PC-9 (cell line): ENCODE results near the gene BPI. TPM values are rescaled to one million over a fixed set of nuclear protein-coding genes. Genes with fewer than 3 reads are reported as not detected.

Experiments used
- BruUV-seq: library from RNA; stranded (reverse); fragments of 400-500 nt; replicated peaks from 2 replicates; lab custom pipeline; 2021; lab: Mats Ljungman, UMichigan
- CTCF ChIA-PET: fragments of 300-600 bp; sonication (Branson Sonifier 250); formaldehyde crosslinking; loops from one replicate; lab custom pipeline; 2022; ENCODE audit warnings: antibody characterized with exemption; lab: Charles Lee
- POLR2A ChIA-PET: fragments of 300-600 bp; sonication (Branson Sonifier 250); formaldehyde crosslinking; loops from one replicate; lab custom pipeline; 2022; ENCODE audit warnings: antibody characterized with exemption; ENCODE audit not compliant: unreplicated experiment; lab: Charles Lee
- DNase-seq, 2 experiments: peaks; one replicate each; pipeline versions ENCODE4 v3.0.0 to v3.0.0-alpha.2; 2015 to 2022; ENCODE audit warnings: mixed read lengths in 1 of 2
- H2AFZ ChIP-seq: fragments of 200-600 bp; sonication (generic); 2 replicates; pipeline ENCODE4 v1.8.1; 2017; ENCODE audit warnings: antibody characterized with exemption
- H3F3A ChIP-seq: fragments of 200-600 bp; sonication (generic); 2 replicates; pipeline ENCODE4 v1.8.1; 2017; ENCODE audit warnings: antibody characterized with exemption, mild to moderate bottlenecking, low read depth; ENCODE audit not compliant: insufficient read depth
- H3K27ac ChIP-seq: fragments of 200-600 bp; sonication (generic); 2 replicates; pipeline ENCODE4 v1.6.1; 2016; ENCODE audit warnings: mixed run types
- H3K27me3 ChIP-seq: fragments of 200-600 bp; sonication (generic); 2 replicates; pipeline ENCODE4 v1.6.1; 2016; ENCODE audit warnings: low read depth, mixed run types; ENCODE audit not compliant: insufficient read depth
- H3K36me3 ChIP-seq: fragments of 200-600 bp; sonication (generic); 2 replicates; pipeline ENCODE4 v1.6.1; 2016; ENCODE audit warnings: low read depth, mixed run types
- H3K4me1 ChIP-seq: fragments of 200-600 bp; sonication (generic); replicated peaks from 2 replicates; pipeline ENCODE4 v1.6.1; 2016; ENCODE audit warnings: mixed run types; ENCODE audit not compliant: insufficient read depth
- H3K4me2 ChIP-seq: fragments of 200-600 bp; sonication (generic); 2 replicates; pipeline ENCODE4 v1.6.1; 2017; ENCODE audit warnings: mixed run types
- H3K4me3 ChIP-seq: fragments of 200-600 bp; sonication (generic); 2 replicates; pipeline ENCODE4 v1.6.1; 2016; ENCODE audit warnings: mixed run types
- H3K79me2 ChIP-seq: fragments of 200-600 bp; sonication (generic); 2 replicates; pipeline ENCODE4 v1.6.1; 2017; ENCODE audit warnings: low read depth, mixed run types
- H3K9me2 ChIP-seq: fragments of 200-600 bp; sonication (generic); 2 replicates; pipeline ENCODE4 v1.8.1; 2017; ENCODE audit warnings: mild to moderate bottlenecking; ENCODE audit not compliant: insufficient read depth
- H3K9me3 ChIP-seq: fragments of 200-600 bp; sonication (generic); 2 replicates; pipeline ENCODE4 v1.8.1; 2016; ENCODE audit warnings: low read depth; ENCODE audit not compliant: insufficient read depth
- H4K20me1 ChIP-seq: fragments of 200-600 bp; sonication (generic); 2 replicates; pipeline ENCODE4 v1.8.1; 2017; ENCODE audit not compliant: insufficient read depth
- CTCF ChIP-seq: fragments of 200-600 bp; sonication (generic); conservative IDR thresholded peaks from 2 replicates; pipeline ENCODE4 v1.6.1; 2017; ENCODE audit warnings: mixed run types, antibody characterized with exemption, mild to moderate bottlenecking, moderate library complexity
- EZH2 ChIP-seq: fragments of 200-600 bp; sonication (generic); IDR thresholded peaks from 2 replicates; pipeline ENCODE4 v1.8.0; 2017; ENCODE audit warnings: antibody characterized with exemption, low read depth
- intact Hi-C: fragments of 100-400 bp; cut with micrococcal nuclease; formaldehyde crosslinking; loops from one replicate; pipeline ENCODE4 v1.10.0; 2022; ENCODE audit not compliant: unreplicated experiment
- total RNA-seq: library from RNA; stranded (reverse); gene quantifications from 2 replicates; pipeline ENCODE4 v1.2.3, GENCODE V29; 2021

BPI gene
- total RNA-seq, 1 experiment from 2014 or later: not detected

GRCh38 chr20:38260378-38261053 lies 43.4 kb upstream of the BPI start, which contains the start of gene KIAA1755:
KIAA1755 (minus strand) TSS chr20:38260735; CDS start chr20:38260500, 235 bp downstream.
- Histone ChIP-seq H3K4me1 (no peaks in the 10 kb centered on the region), H2AFZ (no peak within 1 kb of the TSS), H4K20me1 (no peaks in the 10 kb centered on the region), H3K36me3 (no peaks in the 10 kb centered on the region), H3K27ac (no peak within 1 kb of the TSS), H3F3A (no peaks in the 10 kb centered on the region; the same call in 1 of the 2 replicates), H3K79me2 (no peaks in the 10 kb centered on the region), H3K27me3 (peaks cover 16% of the 10 kb centered on the region; the same call in 1 of the 2 replicates), H3K4me3 (no peak within 1 kb of the TSS), H3K4me2 (no peak within 1 kb of the TSS), H3K9me2 (0 out of 2 replicates have a peak, but pooled peaks cover 6% of the 10 kb centered on the region), H3K9me3 (no peaks in the 10 kb centered on the region)
- ChIA-PET CTCF (no interaction called here), POLR2A (no interaction called here)
- no TSS peak for BruUV-seq
- intact Hi-C loops: no loop called here
- TF ChIP-seq EZH2: no peak
- TF ChIP-seq CTCF: no peak
- peak in 1 of 2 experiments; percentile 22 for DNase-seq

GRCh38 chr20:38261054-38261390 lies 42.9 kb upstream of the BPI start:
- CTCF ChIA-PET: no interaction called here
- no peaks in the 10 kb centered on the region for H3K4me1 ChIP-seq
- intact Hi-C loops: no loop called here
- H2AFZ ChIP-seq: no peak overlapping the region
- H3K79me2 ChIP-seq: no peaks in the 10 kb centered on the region
- H3F3A ChIP-seq: no peaks in the 10 kb centered on the region; the same call in 1 of the 2 replicates
- no peaks in the 10 kb centered on the region for H4K20me1 ChIP-seq
- H3K9me2 ChIP-seq: 0 out of 2 replicates have a peak, but pooled peaks cover 6% of the 10 kb centered on the region
- H3K9me3 ChIP-seq: no peaks in the 10 kb centered on the region
- H3K27me3 ChIP-seq: peaks cover 16% of the 10 kb centered on the region; the same call in 1 of the 2 replicates
- H3K27ac ChIP-seq: no peak overlapping the region
- no TSS peak for BruUV-seq
- no peak for DNase-seq
- POLR2A ChIA-PET: no interaction called here
- H3K36me3 ChIP-seq: no peaks in the 10 kb centered on the region
- H3K4me2 ChIP-seq: no peak overlapping the region
- H3K4me3 ChIP-seq: no peak overlapping the region
- no peak for TF ChIP-seq CTCF
- no peak for TF ChIP-seq EZH2

GRCh38 chr20:38262931-38263330 lies 41.0 kb upstream of the BPI start:
- Histone ChIP-seq H3K9me3 (no peaks in the 10 kb centered on the region), H3K27me3 (peaks cover 16% of the 10 kb centered on the region; the same call in 1 of the 2 replicates), H3K36me3 (no peaks in the 10 kb centered on the region), H3K79me2 (no peaks in the 10 kb centered on the region), H3K4me1 (no peaks in the 10 kb centered on the region), H3K4me3 (no peak overlapping the region), H3K4me2 (no peak overlapping the region), H3F3A (no peaks in the 10 kb centered on the region; the same call in 1 of the 2 replicates), H4K20me1 (no peaks in the 10 kb centered on the region), H3K27ac (no peak overlapping the region), H2AFZ (no peak overlapping the region), H3K9me2 (0 out of 2 replicates have a peak, but pooled peaks cover 6% of the 10 kb centered on the region)
- ChIA-PET CTCF (interaction anchor here (0.5 kb wide), 1 partner anchor 527 kb away, joined by 3 read pairs; no protein-coding TSS in a partner anchor), POLR2A (no interaction called here)
- intact Hi-C loops: no loop called here
- DNase-seq: no peak
- TF ChIP-seq CTCF (no peak), EZH2 (no peak)
- BruUV-seq: no TSS peak
